GM21526 (cell line): ENCODE data around the gene ST13.
"Not testable (repeated sequence)": the region's sequence is repeated elsewhere in the genome, so short reads cannot be mapped to it uniquely, and the experiment has no call there.

ENCODE experiments used
- ATAC-seq: cut with Tn5 transposase; IDR thresholded peaks from one replicate; pipeline ENCODE4 v1.9.1; 2021; ENCODE audit warnings: moderate library complexity; ENCODE audit not compliant: unreplicated experiment, low FRiP score

ST13 gene

GRCh38 chr22:40792451-40792850, 64.0 kb downstream of the ST13 start:
- ATAC-seq: no peak

GRCh38 chr22:40791241-40791640, 65.2 kb downstream of the ST13 start:
- no peak for ATAC-seq

GRCh38 chr22:40789131-40789530, 67.3 kb downstream of the ST13 start:
- no peak for ATAC-seq

- ATAC-seq: no peak
These were observed 73.9 kb downstream of the ST13 start for GRCh38 chr22:40782521-40782920.

- ATAC-seq: not testable (repeated sequence)
These were observed 74.7 kb downstream of the ST13 start for GRCh38 chr22:40781749-40782148.
